SK-N-SH treated with all-trans-retinoic acid at 6 μM for 48 hours (cell line): Measurements from ENCODE around the gene CBFA2T2.

Experiments
- ATAC-seq: fragments of 200-7000 bp; cut with Tn5 transposase; 3 replicates; pipeline ENCODE4 v1.9.1; 2020; ENCODE audit warnings: mild to moderate bottlenecking, moderate library complexity
- ARNTL ChIP-seq: fragments of 450-650 bp; formaldehyde crosslinking; IDR thresholded peaks from 2 replicates; pipeline ENCODE4 v1.5.0; 2020; ENCODE audit warnings: low read depth, mild to moderate bottlenecking, moderate library complexity, borderline replicate concordance
- BACH2 ChIP-seq: fragments of 250-450 bp; sonication (Bioruptor Pico); IDR thresholded peaks from 2 replicates; pipeline ENCODE4 v1.9.0; 2021; ENCODE audit warnings: mild to moderate bottlenecking, borderline replicate concordance
- CSDC2 ChIP-seq: fragments of 250-450 bp; sonication (Bioruptor Pico); IDR thresholded peaks from 2 replicates; pipeline ENCODE4 v1.5.0; 2020; ENCODE audit warnings: mild to moderate bottlenecking, moderate library complexity
- ESRRG ChIP-seq: fragments of 250-450 bp; sonication (Bioruptor Pico); IDR thresholded peaks from 2 replicates; pipeline ENCODE4 v1.6.1; 2021; ENCODE audit warnings: mild to moderate bottlenecking
- ISL1 ChIP-seq: fragments of 250-450 bp; sonication (Bioruptor Pico); IDR thresholded peaks from 2 replicates; pipeline ENCODE4 v2.1.2; 2022; ENCODE audit warnings: mild to moderate bottlenecking, moderate library complexity
- OSR1 ChIP-seq: fragments of 250-450 bp; sonication (Bioruptor Pico); IDR thresholded peaks from 2 replicates; pipeline ENCODE4 v1.8.0; 2022; ENCODE audit warnings: moderate library complexity, mild to moderate bottlenecking, inconsistent platforms
- PPARA ChIP-seq: fragments of 250-450 bp; sonication (Bioruptor Pico); IDR thresholded peaks from 2 replicates; pipeline ENCODE4 v1.5.0; 2020; ENCODE audit warnings: mild to moderate bottlenecking, borderline replicate concordance
- RARB ChIP-seq: fragments of 250-450 bp; sonication (Bioruptor Pico); IDR thresholded peaks from 2 replicates; pipeline ENCODE4 v1.8.0; 2021; ENCODE audit warnings: mild to moderate bottlenecking, moderate library complexity
- SNAI2 ChIP-seq: fragments of 250-450 bp; sonication (Bioruptor Pico); IDR thresholded peaks from 2 replicates; pipeline ENCODE4 v1.5.0; 2020; ENCODE audit warnings: mild to moderate bottlenecking, moderate library complexity
- TCF4 ChIP-seq: fragments of 250-450 bp; sonication (Bioruptor Pico); IDR thresholded peaks from 2 replicates; pipeline ENCODE4 v1.8.0; 2021; ENCODE audit warnings: mild to moderate bottlenecking, moderate library complexity, borderline replicate concordance
- TOX ChIP-seq: fragments of 250-450 bp; sonication (Bioruptor Pico); IDR thresholded peaks from 2 replicates; pipeline ENCODE4 v1.8.0; 2021; ENCODE audit warnings: mild to moderate bottlenecking, moderate library complexity, borderline replicate concordance
- ZC3H10 ChIP-seq: fragments of 250-450 bp; sonication (Bioruptor Pico); IDR thresholded peaks from 2 replicates; pipeline ENCODE4 v1.5.1; 2021; ENCODE audit warnings: mild to moderate bottlenecking, moderate library complexity
- ZFP3 ChIP-seq: fragments of 250-450 bp; sonication (Bioruptor Pico); IDR thresholded peaks from 2 replicates; pipeline ENCODE4 v1.5.0; 2020; ENCODE audit warnings: mild to moderate bottlenecking, moderate library complexity
- ZNF565 ChIP-seq: fragments of 450-650 bp; formaldehyde crosslinking; conservative IDR thresholded peaks from 2 replicates; pipeline ENCODE4 v1.5.0; 2020; ENCODE audit warnings: low read depth, mild to moderate bottlenecking, moderate library complexity
- ZNF70 ChIP-seq: fragments of 450-650 bp; formaldehyde crosslinking; IDR thresholded peaks from 2 replicates; pipeline ENCODE4 v1.5.0; 2020; ENCODE audit warnings: mild to moderate bottlenecking, moderate library complexity
- TF ChIP-seq, protein P1 (sequence below): fragments of 250-450 bp; sonication (Bioruptor Pico); IDR thresholded peaks from 2 replicates; pipeline ENCODE4 v1.5.1; 2021; ENCODE audit warnings: mild to moderate bottlenecking, moderate library complexity
- TF ChIP-seq, protein P2 (sequence below): fragments of 250-450 bp; sonication (Bioruptor Pico); IDR thresholded peaks from 2 replicates; pipeline ENCODE4 v1.5.1; 2020; ENCODE audit warnings: low read depth, mild to moderate bottlenecking, moderate library complexity
- TF ChIP-seq, protein P3 (sequence below): fragments of 250-450 bp; sonication (Bioruptor Pico); IDR thresholded peaks from 2 replicates; pipeline ENCODE4 v1.8.0; 2021; ENCODE audit warnings: low read depth, mild to moderate bottlenecking, moderate library complexity, borderline replicate concordance
- TF ChIP-seq, protein P4 (sequence below): fragments of 250-450 bp; sonication (Bioruptor Pico); IDR thresholded peaks from 2 replicates; pipeline ENCODE4 v1.8.0; 2020; ENCODE audit warnings: mild to moderate bottlenecking, moderate library complexity, borderline replicate concordance
- TF ChIP-seq, protein P5 (sequence below): fragments of 250-450 bp; sonication (Bioruptor Pico); IDR thresholded peaks from 2 replicates; pipeline ENCODE4 v1.5.0; 2020; ENCODE audit warnings: mild to moderate bottlenecking, moderate library complexity

Gene CBFA2T2

DNA sequence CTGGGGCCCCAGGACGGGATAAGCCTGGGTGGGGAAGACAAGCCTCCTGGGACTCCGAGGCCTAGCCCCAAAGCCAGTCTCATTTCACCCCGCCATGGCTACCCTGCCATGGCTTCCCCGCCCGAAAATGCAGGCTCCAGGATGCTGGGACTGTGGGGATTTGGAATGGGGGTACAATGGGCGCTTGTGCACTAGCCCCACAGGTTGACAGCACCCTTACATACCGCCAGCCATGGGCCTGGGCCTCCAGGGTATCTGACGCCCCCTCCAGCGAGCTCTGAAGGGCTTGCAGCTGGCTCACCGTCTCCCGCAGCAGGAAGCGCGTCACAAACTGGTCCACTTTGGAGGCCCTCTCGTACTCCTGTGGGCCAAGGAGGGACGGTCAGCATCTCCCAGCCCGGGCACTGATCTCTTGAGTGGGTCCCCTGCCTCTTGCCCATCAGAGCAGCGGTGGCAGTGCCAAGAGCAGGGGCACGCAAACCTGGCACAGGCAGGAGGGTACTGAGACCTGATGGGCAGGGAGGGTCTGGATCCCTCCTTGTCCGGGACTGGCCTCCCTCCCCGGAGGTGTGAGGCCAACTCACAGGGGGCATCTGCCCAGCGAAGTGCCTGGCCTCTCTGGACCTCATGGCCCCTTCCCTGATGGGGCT, 170.3 kb downstream of the CBFA2T2 start:
- ATAC-seq = no peak

DNA sequence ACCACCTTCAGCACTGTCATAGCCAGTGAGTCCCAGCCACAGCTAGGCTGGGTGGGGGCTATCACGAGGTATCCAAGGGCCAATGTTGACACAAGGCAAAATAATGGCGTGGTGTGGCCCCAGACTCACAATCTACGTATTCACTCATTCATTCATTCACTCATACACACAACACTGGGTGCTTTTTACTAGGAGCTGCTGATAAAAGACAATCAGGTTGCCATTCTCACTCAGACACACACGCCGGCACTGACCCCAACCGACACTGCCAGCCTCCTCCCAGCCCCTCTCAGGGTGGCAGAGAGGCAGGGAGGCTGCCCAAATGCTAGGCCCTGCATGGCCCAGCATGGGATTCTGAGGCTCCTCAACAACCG, 170.8 kb downstream of the CBFA2T2 start:
- ATAC-seq = no peak
- TF ChIP-seq, protein P1, sequence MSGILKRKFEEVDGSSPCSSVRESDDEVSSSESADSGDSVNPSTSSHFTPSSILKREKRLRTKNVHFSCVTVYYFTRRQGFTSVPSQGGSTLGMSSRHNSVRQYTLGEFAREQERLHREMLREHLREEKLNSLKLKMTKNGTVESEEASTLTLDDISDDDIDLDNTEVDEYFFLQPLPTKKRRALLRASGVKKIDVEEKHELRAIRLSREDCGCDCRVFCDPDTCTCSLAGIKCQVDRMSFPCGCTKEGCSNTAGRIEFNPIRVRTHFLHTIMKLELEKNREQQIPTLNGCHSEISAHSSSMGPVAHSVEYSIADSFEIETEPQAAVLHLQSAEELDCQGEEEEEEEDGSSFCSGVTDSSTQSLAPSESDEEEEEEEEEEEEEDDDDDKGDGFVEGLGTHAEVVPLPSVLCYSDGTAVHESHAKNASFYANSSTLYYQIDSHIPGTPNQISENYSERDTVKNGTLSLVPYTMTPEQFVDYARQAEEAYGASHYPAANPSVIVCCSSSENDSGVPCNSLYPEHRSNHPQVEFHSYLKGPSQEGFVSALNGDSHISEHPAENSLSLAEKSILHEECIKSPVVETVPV (CRISPR knock-in tag) = no peak
- TF ChIP-seq TOX (no peak), ISL1 (CRISPR knock-in tag) (no peak), CSDC2 (no peak), RARB (no peak), SNAI2 (CRISPR knock-in tag) (no peak), ARNTL (CRISPR knock-in tag) (no peak), OSR1 (CRISPR knock-in tag) (no peak), ESRRG (CRISPR knock-in tag) (no peak), ZFP3 (CRISPR knock-in tag) (no peak)
- TF ChIP-seq, protein P2, sequence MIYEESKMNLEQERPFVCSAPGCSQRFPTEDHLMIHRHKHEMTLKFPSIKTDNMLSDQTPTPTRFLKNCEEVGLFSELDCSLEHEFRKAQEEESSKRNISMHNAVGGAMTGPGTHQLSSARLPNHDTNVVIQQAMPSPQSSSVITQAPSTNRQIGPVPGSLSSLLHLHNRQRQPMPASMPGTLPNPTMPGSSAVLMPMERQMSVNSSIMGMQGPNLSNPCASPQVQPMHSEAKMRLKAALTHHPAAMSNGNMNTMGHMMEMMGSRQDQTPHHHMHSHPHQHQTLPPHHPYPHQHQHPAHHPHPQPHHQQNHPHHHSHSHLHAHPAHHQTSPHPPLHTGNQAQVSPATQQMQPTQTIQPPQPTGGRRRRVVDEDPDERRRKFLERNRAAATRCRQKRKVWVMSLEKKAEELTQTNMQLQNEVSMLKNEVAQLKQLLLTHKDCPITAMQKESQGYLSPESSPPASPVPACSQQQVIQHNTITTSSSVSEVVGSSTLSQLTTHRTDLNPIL (CRISPR knock-in tag) = no peak
- TF ChIP-seq, protein P3, sequence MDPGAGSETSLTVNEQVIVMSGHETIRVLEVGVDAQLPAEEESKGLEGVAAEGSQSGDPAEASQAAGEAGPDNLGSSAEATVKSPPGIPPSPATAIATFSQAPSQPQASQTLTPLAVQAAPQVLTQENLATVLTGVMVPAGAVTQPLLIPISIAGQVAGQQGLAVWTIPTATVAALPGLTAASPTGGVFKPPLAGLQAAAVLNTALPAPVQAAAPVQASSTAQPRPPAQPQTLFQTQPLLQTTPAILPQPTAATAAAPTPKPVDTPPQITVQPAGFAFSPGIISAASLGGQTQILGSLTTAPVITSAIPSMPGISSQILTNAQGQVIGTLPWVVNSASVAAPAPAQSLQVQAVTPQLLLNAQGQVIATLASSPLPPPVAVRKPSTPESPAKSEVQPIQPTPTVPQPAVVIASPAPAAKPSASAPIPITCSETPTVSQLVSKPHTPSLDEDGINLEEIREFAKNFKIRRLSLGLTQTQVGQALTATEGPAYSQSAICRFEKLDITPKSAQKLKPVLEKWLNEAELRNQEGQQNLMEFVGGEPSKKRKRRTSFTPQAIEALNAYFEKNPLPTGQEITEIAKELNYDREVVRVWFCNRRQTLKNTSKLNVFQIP (CRISPR knock-in tag) = no peak
- TF ChIP-seq, all 23 proteins: peak for 0

More for the DNA sequence above, 170.3 kb downstream of the CBFA2T2 start:
- TF ChIP-seq, protein P1 (CRISPR knock-in tag) = no peak
- TF ChIP-seq ESRRG (CRISPR knock-in tag) = no peak
- TF ChIP-seq, protein P4, sequence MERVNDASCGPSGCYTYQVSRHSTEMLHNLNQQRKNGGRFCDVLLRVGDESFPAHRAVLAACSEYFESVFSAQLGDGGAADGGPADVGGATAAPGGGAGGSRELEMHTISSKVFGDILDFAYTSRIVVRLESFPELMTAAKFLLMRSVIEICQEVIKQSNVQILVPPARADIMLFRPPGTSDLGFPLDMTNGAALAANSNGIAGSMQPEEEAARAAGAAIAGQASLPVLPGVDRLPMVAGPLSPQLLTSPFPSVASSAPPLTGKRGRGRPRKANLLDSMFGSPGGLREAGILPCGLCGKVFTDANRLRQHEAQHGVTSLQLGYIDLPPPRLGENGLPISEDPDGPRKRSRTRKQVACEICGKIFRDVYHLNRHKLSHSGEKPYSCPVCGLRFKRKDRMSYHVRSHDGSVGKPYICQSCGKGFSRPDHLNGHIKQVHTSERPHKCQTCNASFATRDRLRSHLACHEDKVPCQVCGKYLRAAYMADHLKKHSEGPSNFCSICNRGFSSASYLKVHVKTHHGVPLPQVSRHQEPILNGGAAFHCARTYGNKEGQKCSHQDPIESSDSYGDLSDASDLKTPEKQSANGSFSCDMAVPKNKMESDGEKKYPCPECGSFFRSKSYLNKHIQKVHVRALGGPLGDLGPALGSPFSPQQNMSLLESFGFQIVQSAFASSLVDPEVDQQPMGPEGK = no peak
- no peak for TF ChIP-seq TOX
- no peak for TF ChIP-seq RARB
- TF ChIP-seq ZC3H10 = no peak
- no peak for TF ChIP-seq ZNF70 (CRISPR knock-in tag)
- TF ChIP-seq ARNTL (CRISPR knock-in tag) = no peak
- TF ChIP-seq PPARA (CRISPR knock-in tag) = no peak
- TF ChIP-seq SNAI2 (CRISPR knock-in tag) = no peak
- TF ChIP-seq, protein P3 (CRISPR knock-in tag) = no peak
- TF ChIP-seq OSR1 (CRISPR knock-in tag) = no peak
- no peak for TF ChIP-seq ZNF565 (CRISPR knock-in tag)
- no peak for TF ChIP-seq TCF4 (CRISPR knock-in tag)

DNA sequence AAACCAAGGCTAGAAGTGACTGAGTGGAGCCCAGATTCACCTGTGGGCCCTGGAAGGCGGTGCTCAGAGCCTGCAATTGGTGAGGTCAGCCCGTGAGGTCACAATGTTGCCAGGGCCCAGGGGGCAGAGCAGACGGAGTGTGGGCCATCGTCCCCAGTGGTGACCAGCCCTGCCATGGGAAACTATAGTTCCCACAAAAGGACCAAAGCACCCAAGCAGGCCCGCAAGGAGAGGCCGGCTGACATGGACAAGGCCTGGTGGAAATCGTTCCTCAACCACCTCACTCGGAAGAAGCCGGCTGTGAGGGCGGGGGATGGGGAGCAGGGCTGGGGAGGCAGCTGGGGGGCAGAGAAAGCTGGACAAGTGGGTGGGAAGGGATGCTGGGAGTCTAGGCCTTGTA, 172.3 kb downstream of the CBFA2T2 start, which contains the start of gene C20orf144:
C20orf144 (plus strand) TSS at position 156 of the 400 bp plus-strand sequence; CDS start at position 175, 19 bp downstream.
- no peak for ATAC-seq
- TF ChIP-seq, protein P4 = no peak
- TF ChIP-seq ARNTL (CRISPR knock-in tag) = no peak
- TF ChIP-seq BACH2 = no peak
- TF ChIP-seq OSR1 (CRISPR knock-in tag) = no peak
- TF ChIP-seq CSDC2 = no peak
- TF ChIP-seq ISL1 (CRISPR knock-in tag) = no peak
- TF ChIP-seq, protein P5, sequence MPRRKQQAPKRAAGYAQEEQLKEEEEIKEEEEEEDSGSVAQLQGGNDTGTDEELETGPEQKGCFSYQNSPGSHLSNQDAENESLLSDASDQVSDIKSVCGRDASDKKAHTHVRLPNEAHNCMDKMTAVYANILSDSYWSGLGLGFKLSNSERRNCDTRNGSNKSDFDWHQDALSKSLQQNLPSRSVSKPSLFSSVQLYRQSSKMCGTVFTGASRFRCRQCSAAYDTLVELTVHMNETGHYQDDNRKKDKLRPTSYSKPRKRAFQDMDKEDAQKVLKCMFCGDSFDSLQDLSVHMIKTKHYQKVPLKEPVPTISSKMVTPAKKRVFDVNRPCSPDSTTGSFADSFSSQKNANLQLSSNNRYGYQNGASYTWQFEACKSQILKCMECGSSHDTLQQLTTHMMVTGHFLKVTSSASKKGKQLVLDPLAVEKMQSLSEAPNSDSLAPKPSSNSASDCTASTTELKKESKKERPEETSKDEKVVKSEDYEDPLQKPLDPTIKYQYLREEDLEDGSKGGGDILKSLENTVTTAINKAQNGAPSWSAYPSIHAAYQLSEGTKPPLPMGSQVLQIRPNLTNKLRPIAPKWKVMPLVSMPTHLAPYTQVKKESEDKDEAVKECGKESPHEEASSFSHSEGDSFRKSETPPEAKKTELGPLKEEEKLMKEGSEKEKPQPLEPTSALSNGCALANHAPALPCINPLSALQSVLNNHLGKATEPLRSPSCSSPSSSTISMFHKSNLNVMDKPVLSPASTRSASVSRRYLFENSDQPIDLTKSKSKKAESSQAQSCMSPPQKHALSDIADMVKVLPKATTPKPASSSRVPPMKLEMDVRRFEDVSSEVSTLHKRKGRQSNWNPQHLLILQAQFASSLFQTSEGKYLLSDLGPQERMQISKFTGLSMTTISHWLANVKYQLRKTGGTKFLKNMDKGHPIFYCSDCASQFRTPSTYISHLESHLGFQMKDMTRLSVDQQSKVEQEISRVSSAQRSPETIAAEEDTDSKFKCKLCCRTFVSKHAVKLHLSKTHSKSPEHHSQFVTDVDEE (CRISPR knock-in tag) = no peak
- TF ChIP-seq RARB = no peak
- no peak for TF ChIP-seq ESRRG (CRISPR knock-in tag)
- TF ChIP-seq ZNF70 (CRISPR knock-in tag) = no peak
- no peak for TF ChIP-seq ZC3H10
